Right lobe of liver (tissue), 4 donors: ENCODE measurements around the gene CORO7.

ENCODE experiments used
- POLR2A ChIP-seq: fragments of 450-650 bp; IDR thresholded peaks from one replicate; pipeline ENCODE4 v1.6.1; 2017; ENCODE audit warnings: antibody characterized with exemption, mild to moderate bottlenecking
- TF ChIP-seq, protein P1 (sequence below), 4 donors: fragments of 200-600 bp in 3 of 4; fragments of 450-650 bp in 1 of 4; IDR thresholded peaks; one replicate each; pipeline versions ENCODE4 v1.5.1 to v1.8.0; 2016 to 2022; ENCODE audit warnings: antibody characterized with exemption in 4 of 4, mild to moderate bottlenecking in 2 of 4
- donor health status: DM: no; HTN: no; CAD: no.
- donor health status: DM: no; HTN: no; CAD: no.
- donor health status: DM: no; HTN: yes; CAD: no.

- TF ChIP-seq, protein P1, sequence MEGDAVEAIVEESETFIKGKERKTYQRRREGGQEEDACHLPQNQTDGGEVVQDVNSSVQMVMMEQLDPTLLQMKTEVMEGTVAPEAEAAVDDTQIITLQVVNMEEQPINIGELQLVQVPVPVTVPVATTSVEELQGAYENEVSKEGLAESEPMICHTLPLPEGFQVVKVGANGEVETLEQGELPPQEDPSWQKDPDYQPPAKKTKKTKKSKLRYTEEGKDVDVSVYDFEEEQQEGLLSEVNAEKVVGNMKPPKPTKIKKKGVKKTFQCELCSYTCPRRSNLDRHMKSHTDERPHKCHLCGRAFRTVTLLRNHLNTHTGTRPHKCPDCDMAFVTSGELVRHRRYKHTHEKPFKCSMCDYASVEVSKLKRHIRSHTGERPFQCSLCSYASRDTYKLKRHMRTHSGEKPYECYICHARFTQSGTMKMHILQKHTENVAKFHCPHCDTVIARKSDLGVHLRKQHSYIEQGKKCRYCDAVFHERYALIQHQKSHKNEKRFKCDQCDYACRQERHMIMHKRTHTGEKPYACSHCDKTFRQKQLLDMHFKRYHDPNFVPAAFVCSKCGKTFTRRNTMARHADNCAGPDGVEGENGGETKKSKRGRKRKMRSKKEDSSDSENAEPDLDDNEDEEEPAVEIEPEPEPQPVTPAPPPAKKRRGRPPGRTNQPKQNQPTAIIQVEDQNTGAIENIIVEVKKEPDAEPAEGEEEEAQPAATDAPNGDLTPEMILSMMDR (IDR thresholded peaks at IDR 0.05) = no peak
- TF ChIP-seq POLR2A = no peak
Observed at GRCh38 chr16:4361033-4361943, 55.1 kb downstream of the CORO7 start.
